ENCODE results near the gene GALNT18. TPM values are rescaled to one million over a fixed set of nuclear protein-coding genes. Genes with fewer than 3 reads are reported as not detected.

The GALNT18 gene
- total RNA-seq, 2 donors from 2014 or later: 29.4 to 105 TPM

DNA sequence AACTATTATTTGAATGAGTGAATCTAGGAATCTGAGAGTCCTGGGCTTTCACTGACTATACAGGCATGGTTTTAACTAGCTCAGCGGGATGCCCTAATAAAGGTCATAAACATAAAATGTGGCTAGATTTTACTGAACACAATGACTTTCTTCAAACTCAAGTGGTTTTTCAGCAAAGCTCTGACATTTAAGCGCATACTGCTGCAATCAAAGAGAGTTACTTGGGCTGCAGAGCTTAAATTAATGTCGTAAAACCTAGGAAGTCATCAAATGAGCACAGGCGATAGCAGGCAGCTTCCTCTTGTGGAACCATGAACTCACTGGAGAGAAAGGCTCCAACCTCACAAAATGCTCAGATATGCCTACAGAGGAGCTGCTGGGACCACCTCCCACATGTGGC lies 275.5 kb downstream of the GALNT18 start:
- WGBS: 78% methylated on average over 4 of the region's 4 CpGs

DNA sequence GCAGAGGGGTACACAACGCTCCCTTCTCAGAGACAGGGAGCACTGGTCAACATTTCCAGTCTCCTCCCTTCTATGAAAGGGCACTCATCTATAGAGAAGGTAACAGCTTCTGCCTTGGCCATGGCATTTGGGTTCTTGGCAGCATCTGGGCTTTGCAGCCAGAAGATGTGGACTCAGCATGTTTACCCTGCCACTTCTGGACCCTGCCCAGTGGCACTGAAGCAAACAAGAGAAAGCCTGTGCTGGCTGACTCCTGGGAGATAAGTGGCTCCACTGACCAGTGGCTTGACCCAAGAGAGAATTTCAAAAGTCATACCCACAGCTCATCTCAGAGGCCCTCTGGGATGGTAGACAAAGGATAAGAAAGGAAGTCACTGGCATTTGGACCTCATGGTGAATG lies 276.7 kb downstream of the GALNT18 start:
- no peaks in the 10 kb centered on the region for H3K9me3 ChIP-seq
- DNase-seq (ENCODE audit: low spot score): peak; percentile 57
- WGBS: 82% methylated on average over 1 of the region's 1 CpG
- no peaks in the 10 kb centered on the region for H3K36me3 ChIP-seq
- no peaks in the 10 kb centered on the region for H3K4me1 ChIP-seq (replicated peaks)
- H3K27ac ChIP-seq: no peak overlapping the region
- H3K4me3 ChIP-seq: no peak overlapping the region
- intact Hi-C loops (cut with DNase I): no loop called here
- H3K27me3 ChIP-seq (replicated peaks; ENCODE audit: insufficient read depth): no peaks in the 10 kb centered on the region
- TF ChIP-seq POLR2AphosphoS5 (IDR thresholded peaks at IDR 0.05): peak; percentile 63
- TF ChIP-seq, protein P1, sequence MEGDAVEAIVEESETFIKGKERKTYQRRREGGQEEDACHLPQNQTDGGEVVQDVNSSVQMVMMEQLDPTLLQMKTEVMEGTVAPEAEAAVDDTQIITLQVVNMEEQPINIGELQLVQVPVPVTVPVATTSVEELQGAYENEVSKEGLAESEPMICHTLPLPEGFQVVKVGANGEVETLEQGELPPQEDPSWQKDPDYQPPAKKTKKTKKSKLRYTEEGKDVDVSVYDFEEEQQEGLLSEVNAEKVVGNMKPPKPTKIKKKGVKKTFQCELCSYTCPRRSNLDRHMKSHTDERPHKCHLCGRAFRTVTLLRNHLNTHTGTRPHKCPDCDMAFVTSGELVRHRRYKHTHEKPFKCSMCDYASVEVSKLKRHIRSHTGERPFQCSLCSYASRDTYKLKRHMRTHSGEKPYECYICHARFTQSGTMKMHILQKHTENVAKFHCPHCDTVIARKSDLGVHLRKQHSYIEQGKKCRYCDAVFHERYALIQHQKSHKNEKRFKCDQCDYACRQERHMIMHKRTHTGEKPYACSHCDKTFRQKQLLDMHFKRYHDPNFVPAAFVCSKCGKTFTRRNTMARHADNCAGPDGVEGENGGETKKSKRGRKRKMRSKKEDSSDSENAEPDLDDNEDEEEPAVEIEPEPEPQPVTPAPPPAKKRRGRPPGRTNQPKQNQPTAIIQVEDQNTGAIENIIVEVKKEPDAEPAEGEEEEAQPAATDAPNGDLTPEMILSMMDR (IDR thresholded peaks at IDR 0.05): no peak

More for the DNA sequence above, 275.5 kb downstream of the GALNT18 start:
- H3K36me3 ChIP-seq: no peaks in the 10 kb centered on the region
- no peaks in the 10 kb centered on the region for H3K9me3 ChIP-seq
- intact Hi-C loops (cut with DNase I): no loop called here
- H3K27me3 ChIP-seq (replicated peaks; ENCODE audit: insufficient read depth): no peaks in the 10 kb centered on the region
- H3K27ac ChIP-seq: no peak overlapping the region
- TF ChIP-seq POLR2A (IDR thresholded peaks at IDR 0.05): no peak
- TF ChIP-seq, protein P1 (IDR thresholded peaks at IDR 0.05): no peak
- no peak for TF ChIP-seq POLR2AphosphoS5 (IDR thresholded peaks at IDR 0.05)
- no peak overlapping the region for H3K4me3 ChIP-seq
- no peak for DNase-seq (ENCODE audit: low spot score)
- no peaks in the 10 kb centered on the region for H3K4me1 ChIP-seq (replicated peaks)

DNA sequence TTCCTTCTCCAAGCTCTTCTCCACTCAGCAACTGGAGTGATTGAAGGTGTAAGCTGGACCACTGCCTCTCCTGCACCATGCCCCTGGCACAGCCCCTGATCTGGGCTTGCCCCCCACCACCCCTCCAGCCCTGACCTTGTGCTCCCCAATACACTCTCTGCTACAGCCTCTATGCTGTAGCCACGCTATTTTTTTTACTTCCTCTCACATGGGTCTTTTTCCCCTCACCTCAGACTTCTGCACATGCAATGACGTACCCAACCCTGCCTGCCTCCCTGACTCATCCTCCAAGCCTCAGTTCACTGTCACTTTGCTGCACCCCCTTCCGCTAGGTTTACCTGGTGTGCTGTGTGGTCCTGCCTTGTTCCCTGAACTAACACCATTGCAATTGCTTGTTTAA lies 277.8 kb downstream of the GALNT18 start:
- no peak overlapping the region for H3K4me3 ChIP-seq
- no peak for DNase-seq (ENCODE audit: low spot score)
- intact Hi-C loops (cut with DNase I): no loop called here
- TF ChIP-seq, protein P1 (IDR thresholded peaks at IDR 0.05): no peak
- TF ChIP-seq POLR2A (IDR thresholded peaks at IDR 0.05) (no peak), POLR2AphosphoS5 (IDR thresholded peaks at IDR 0.05) (no peak)
- H3K9me3 ChIP-seq: no peaks in the 10 kb centered on the region
- no peaks in the 10 kb centered on the region for H3K27me3 ChIP-seq (replicated peaks; ENCODE audit: insufficient read depth)
- no peaks in the 10 kb centered on the region for H3K36me3 ChIP-seq
- no peaks in the 10 kb centered on the region for H3K4me1 ChIP-seq (replicated peaks)
- 71% methylated on average over 3 of the region's 3 CpGs for WGBS
- no peak overlapping the region for H3K27ac ChIP-seq

DNA sequence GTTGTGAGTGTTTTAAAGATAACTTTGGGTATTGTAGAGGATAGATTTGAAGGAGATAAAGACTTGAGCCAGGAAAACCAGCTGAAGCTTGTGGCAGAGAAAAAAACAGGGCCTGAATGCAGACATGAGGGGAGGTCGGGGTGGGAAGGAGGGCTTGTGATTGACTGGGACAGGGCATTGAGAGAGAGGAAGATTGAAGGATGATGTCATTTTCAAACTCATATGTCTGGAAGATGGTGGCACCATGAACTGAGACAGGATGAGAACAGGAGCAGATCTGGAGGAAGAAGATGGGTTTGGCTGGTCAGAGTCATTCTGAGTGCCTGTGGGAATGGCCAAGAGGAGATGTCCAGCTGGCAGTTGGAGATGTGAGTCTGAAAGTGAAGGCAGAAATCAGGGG lies 283.5 kb downstream of the GALNT18 start:
- 72% methylated on average over 1 of the region's 1 CpG for WGBS
- TF ChIP-seq, protein P1 (IDR thresholded peaks at IDR 0.05): no peak
- TF ChIP-seq POLR2A (IDR thresholded peaks at IDR 0.05) (no peak), POLR2AphosphoS5 (IDR thresholded peaks at IDR 0.05) (no peak)
- intact Hi-C loops (cut with DNase I): no loop called here

DNA sequence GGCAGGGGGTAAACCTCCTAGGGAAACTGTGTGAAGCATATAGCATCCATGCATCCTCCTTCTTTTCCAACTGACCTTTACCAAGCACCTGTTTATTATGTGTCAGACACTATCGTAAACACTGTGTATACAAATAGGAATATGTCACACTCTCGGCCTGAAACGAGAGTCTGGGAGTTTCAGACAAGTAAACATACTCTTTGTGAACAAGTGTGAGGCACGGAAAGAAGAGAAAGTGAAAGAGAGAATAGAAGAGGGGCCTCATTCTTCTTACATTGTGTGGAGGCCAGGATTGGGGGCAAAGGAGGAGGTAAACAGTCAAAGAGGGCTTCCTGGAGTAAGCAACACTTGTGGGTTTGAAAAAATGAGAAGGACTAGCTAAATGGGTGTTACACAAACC lies 285.1 kb downstream of the GALNT18 start:
- no peak for DNase-seq (ENCODE audit: low spot score)
- no peaks in the 10 kb centered on the region for H3K4me1 ChIP-seq (replicated peaks)
- H3K4me3 ChIP-seq: no peak overlapping the region
- H3K9me3 ChIP-seq: no peaks in the 10 kb centered on the region
- intact Hi-C loops (cut with DNase I): no loop called here
- no peak for TF ChIP-seq POLR2AphosphoS5 (IDR thresholded peaks at IDR 0.05)
- no peak for TF ChIP-seq POLR2A (IDR thresholded peaks at IDR 0.05)
- TF ChIP-seq, protein P1 (IDR thresholded peaks at IDR 0.05): no peak
- H3K36me3 ChIP-seq: no peaks in the 10 kb centered on the region
- H3K27me3 ChIP-seq (replicated peaks; ENCODE audit: insufficient read depth): no peaks in the 10 kb centered on the region
- WGBS: 60% methylated on average over 4 of the region's 4 CpGs
- H3K27ac ChIP-seq: no peak overlapping the region

More for the DNA sequence above, 283.5 kb downstream of the GALNT18 start:
- Histone ChIP-seq H3K36me3 (no peaks in the 10 kb centered on the region), H3K27ac (no peak overlapping the region), H3K4me3 (no peak overlapping the region), H3K9me3 (no peaks in the 10 kb centered on the region), H3K27me3 (replicated peaks; ENCODE audit: insufficient read depth) (no peaks in the 10 kb centered on the region), H3K4me1 (replicated peaks) (no peaks in the 10 kb centered on the region)
- no peak for DNase-seq (ENCODE audit: low spot score)

All from prostate gland (tissue), 2 donors.